ENCODE measurements around the gene MICAL2.

The MICAL2 gene

DNA sequence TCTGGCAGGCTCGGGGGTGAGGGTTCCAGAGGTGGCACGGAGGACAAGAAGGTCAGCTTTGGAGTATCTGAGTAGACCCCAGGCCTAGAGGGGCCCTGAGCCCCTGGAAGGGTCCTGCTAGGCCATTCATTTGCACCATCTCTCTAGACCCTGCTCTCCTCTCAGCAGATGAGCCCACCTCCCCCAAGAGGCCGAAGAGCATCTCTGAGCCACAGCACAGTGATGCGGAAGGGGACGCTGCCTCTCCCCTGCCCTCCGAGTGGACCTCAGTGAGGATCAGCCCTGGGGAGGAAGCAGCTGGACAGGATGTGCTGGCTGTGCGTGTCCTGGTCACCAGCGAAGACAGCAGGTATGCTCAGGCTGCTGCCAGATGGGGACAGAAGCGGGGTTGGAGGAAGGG is 165.4 kb downstream of the MICAL2 start:
- POLR2A ChIA-PET (ENCODE audit: low non-redundant PET), result no interaction called here
- no peak overlapping the region for H3K27ac ChIP-seq
- DNase-seq (ENCODE audit: low spot score), result no peak
- TF ChIP-seq, protein P1, sequence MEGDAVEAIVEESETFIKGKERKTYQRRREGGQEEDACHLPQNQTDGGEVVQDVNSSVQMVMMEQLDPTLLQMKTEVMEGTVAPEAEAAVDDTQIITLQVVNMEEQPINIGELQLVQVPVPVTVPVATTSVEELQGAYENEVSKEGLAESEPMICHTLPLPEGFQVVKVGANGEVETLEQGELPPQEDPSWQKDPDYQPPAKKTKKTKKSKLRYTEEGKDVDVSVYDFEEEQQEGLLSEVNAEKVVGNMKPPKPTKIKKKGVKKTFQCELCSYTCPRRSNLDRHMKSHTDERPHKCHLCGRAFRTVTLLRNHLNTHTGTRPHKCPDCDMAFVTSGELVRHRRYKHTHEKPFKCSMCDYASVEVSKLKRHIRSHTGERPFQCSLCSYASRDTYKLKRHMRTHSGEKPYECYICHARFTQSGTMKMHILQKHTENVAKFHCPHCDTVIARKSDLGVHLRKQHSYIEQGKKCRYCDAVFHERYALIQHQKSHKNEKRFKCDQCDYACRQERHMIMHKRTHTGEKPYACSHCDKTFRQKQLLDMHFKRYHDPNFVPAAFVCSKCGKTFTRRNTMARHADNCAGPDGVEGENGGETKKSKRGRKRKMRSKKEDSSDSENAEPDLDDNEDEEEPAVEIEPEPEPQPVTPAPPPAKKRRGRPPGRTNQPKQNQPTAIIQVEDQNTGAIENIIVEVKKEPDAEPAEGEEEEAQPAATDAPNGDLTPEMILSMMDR (conservative IDR thresholded peaks at IDR 0.05; ENCODE audit: low read depth), result no peak
- CTCF ChIA-PET, result interaction anchor here (0.7 kb wide), 1 partner anchor 232 kb away, joined by 4 read pairs; no protein-coding TSS in a partner anchor

DNA sequence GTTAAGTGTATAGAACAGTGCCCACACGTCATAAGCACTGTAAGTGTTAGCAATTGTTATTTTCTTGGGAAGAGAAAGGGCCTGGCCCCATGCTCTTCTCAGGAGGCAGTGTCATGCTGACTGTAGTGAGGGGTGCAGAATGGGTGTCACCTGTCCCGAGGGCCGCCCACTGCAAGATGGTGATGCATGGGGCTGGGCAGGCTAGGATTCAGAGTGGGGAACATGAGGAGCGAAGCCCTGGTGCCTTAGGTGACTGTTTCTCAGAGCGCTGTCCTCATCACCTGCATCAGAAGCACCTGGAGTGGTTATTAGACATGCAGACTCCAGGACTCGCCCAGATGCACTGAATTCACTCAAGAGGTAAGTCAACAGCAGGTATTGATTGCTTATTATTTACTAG is 166.0 kb downstream of the MICAL2 start:
- POLR2A ChIA-PET (ENCODE audit: low non-redundant PET), result no interaction called here
- TF ChIP-seq, protein P1 (conservative IDR thresholded peaks at IDR 0.05; ENCODE audit: low read depth), result no peak
- no peak overlapping the region for H3K27ac ChIP-seq
- no peak for DNase-seq (ENCODE audit: low spot score)
- CTCF ChIA-PET, result no interaction called here

DNA sequence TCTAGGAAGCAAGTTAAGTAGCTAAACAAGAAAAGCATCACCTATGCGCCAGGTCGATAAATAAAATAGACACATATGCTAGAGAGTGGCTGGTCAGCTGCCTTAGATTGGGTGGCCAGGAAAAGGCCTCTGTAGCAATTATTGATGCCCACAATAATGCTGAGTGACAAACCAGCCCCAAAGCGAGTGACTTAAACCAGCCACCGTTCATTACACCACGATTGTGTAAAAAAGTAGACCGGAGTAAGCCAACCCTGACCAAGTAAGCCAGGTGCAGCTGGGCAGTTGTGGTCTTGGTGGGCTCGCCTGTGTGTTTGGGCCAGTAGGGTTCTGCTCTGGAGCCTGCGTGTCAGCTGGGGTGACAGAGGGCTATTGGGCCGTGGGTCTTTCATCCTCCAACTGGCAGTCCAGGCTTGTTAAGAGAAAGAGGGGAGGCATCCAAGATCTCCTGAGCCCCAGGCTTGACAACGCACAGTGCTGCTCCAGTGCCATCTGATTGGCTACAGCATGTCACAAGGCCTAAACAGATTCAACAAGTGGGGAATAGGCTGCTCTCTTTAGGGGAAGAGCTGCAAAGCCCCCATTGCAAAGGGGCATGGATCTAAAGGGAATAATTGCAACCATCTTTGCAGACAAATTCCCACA is 166.6 kb downstream of the MICAL2 start:
- CTCF ChIA-PET, result no interaction called here
- TF ChIP-seq, protein P1 (conservative IDR thresholded peaks at IDR 0.05; ENCODE audit: low read depth), result no peak
- POLR2A ChIA-PET (ENCODE audit: low non-redundant PET), result no interaction called here
- no peak for DNase-seq (ENCODE audit: low spot score)
- no peak overlapping the region for H3K27ac ChIP-seq

DNA sequence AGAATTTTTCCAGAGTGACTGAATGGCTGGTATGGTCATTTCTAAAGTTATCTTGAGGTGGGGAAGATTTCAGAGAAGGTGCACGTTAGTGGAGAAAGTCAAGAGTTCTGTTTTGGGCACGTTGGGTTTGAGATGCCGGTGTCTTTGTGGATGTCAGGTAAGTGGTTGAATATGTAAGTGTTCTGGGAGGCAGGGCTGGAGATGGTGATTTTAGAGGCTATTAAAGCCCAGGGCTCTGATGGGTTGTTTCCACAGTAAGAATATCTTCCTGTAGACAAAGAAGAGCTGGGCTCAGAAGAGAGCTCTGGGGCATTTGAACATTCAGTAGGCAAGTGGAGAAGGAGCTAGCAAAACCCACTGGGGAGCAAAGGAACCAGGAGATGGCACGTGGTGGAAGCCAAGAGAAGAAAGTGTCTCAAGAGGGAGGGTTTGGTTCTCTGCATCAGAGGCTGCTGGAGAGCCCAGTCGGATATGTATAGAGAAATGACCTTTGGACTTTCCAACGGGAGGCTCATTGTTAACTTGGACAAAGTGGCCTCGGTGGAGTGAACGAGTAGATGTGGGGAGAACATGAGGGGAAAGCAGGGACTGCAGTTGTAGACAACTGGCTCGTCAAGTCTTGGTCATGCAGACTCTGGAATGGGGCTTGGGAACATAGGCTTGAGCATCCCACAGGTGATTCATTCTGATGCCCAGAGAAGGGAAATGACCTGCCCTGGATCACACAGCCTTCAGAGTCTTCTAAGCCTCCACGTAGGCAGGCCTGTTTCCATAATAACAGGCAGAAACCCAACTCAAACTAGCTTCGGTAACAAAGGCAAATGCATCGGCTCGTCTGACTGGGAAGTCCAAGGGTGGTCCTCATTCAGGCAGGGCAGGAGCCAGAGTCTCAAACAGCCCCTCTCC is 168.6 kb downstream of the MICAL2 start:
- POLR2A ChIA-PET (ENCODE audit: low non-redundant PET), result no interaction called here
- no peak for DNase-seq (ENCODE audit: low spot score)
- H3K27ac ChIP-seq, result no peak overlapping the region
- CTCF ChIA-PET, result no interaction called here
- TF ChIP-seq, protein P1 (conservative IDR thresholded peaks at IDR 0.05; ENCODE audit: low read depth), result no peak

DNA sequence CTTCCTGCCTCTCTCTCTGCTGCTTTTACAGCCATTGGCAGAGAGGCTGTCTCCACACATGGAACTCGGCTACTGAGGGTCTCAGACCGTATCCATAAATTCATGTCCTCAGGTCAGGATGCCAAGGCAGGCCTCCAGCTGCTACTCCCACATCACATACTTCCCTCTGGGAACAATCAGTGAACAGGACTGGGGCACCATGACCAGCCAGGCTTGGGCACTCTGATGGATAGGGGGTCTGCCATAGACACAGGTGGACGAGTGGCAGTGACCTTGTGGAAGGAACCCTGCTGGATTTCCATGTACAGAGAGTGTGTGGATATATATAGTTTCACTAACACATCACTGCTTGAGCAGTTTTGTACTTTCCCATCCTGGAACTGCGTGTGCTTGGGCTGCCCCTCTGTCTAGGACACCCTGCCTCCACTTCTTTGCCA is 169.3 kb downstream of the MICAL2 start:
- H3K27ac ChIP-seq, result no peak overlapping the region
- ChIA-PET CTCF (no interaction called here), POLR2A (ENCODE audit: low non-redundant PET) (no interaction called here)
- DNase-seq (ENCODE audit: low spot score), result no peak
- TF ChIP-seq, protein P1 (conservative IDR thresholded peaks at IDR 0.05; ENCODE audit: low read depth), result no peak

DNA sequence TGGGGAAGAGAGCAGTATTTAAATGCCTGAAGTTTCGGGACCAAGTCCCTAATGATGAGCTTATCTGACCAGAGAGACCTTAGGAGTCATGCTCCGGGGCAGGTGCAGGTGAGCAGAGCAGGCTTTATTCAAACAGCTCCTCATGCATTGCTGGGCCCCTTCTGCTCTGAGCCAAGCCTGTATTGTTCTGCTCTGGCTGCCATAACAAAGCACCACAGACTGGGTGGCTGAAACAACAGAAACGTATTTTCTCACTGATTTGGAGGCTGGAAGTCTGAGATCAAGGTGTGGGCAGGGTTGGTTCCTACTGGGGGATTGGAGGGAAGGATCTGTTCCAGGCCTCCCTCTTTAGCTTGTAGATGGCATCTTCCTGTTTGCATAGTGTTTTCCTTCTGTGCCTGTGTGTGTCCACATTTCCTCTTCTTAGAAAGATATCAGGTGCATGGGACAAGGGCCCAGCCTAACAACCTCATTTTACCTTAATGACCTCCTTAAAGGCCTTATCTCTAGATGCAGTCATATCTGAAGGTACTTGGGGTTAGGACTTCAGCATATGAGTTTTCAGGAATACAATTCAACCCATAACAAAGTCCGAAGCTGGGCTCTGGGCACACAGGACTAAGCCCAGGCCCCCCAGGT is 169.9 kb downstream of the MICAL2 start:
- TF ChIP-seq, protein P1 (conservative IDR thresholded peaks at IDR 0.05; ENCODE audit: low read depth), result no peak
- no peak for DNase-seq (ENCODE audit: low spot score)
- ChIA-PET POLR2A (ENCODE audit: low non-redundant PET) (no interaction called here), CTCF (interaction anchor here (1.2 to 2.0 kb wide), 2 partner anchors 233 to 345 kb away, joined by 3 to 13 read pairs; no protein-coding TSS in a partner anchor)
- H3K27ac ChIP-seq, result no peak overlapping the region
